HG02981 (cell line): ENCODE data around the gene DAZL.
"Not testable (repeated sequence)": the region's sequence is repeated elsewhere in the genome, so short reads cannot be mapped to it uniquely, and the experiment has no call there.

ENCODE experiments used
- ATAC-seq: cut with Tn5 transposase; IDR thresholded peaks from one replicate; pipeline ENCODE4 v1.9.1; 2021; ENCODE audit warnings: mild to moderate bottlenecking, moderate library complexity; ENCODE audit not compliant: unreplicated experiment

Gene DAZL

DNA sequence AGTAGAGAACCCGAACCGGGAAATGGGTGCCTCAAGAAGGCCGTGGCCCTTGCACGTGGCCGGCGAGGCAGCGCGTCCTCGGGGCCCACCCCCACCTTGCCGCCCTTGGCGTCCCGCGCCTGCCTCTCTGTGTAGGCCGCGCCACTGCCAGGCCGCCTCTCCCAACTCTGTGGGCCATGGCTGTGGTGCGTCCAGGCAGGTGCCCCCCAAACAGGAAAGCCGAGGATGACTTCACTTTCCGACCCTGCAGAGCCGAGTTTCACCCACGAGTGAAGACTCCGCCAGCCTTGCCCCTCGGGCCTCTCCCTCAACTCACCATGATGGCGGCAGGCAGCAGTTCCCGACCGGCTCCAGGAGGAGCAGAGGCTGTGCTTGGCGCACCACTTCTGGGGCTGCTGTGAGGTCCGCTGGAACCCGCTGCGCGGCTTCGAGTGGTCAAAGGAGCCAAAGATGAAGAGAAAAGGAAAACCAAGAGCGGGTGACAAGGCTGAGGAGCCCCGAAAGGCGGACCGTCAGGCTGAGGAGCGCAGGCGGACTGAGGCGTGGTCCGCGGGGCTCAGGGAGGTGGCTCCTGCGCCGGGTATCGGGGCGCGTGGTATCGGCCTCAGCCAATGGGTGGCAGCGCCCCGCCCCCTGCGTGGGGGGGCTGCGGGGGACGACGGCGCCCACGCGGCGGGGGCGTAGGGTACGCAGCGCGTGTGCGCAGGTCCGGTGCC, at the start of gene DAZL:
Gene DAZL, minus strand, starts transcription at position 537 of the 716 bp plus-strand sequence. Its CDS starts 218 bp downstream, at position 319.
- no peak for ATAC-seq

GRCh38 chr3:16654976-16655375, 49.8 kb upstream of the DAZL start:
- ATAC-seq = no peak

- ATAC-seq = no peak
Observed at GRCh38 chr3:16653712-16654111, 48.5 kb upstream of the DAZL start.

DNA sequence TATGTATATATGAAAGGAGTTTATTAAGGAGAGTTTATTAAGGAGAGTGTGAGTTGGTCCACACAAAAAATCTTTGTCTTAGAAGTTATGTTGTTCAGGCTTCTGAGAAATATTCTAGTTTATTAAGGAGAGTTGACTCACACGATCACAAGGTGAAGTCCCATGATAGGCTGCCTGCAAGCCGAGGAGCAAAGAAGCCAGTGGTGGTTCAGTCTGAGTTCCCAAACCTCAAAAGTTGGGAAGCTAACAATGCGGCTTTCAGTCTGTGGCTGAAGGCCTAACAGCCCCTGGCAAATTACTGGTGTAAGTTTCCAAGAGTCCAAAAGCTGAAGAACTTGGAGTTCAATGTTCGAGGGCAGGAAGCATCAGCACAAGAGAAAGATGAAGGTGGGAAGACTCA, 42.4 kb upstream of the DAZL start:
- no peak for ATAC-seq

GRCh38 chr3:16639806-16640205, 34.6 kb upstream of the DAZL start:
- ATAC-seq = no peak

DNA sequence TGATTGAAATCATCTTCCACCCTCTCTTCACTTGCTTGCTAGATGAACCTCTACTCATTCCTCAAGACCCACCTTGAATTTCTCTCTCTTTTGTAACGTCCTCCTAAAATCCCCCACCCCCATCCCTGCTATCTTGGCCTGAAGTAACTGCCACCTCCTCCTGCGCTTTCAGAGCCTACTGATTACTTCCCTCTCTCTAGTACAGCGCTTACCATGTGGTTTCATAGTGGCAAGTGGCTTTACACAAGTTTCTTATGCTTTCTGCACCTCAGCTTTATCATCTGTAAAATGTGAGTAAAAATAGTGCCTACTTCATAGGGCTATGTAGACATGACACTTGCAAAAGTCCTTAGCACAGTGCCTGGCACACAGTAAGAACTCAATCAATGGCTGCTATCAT, 28.7 kb upstream of the DAZL start:
- ATAC-seq = no peak

DNA sequence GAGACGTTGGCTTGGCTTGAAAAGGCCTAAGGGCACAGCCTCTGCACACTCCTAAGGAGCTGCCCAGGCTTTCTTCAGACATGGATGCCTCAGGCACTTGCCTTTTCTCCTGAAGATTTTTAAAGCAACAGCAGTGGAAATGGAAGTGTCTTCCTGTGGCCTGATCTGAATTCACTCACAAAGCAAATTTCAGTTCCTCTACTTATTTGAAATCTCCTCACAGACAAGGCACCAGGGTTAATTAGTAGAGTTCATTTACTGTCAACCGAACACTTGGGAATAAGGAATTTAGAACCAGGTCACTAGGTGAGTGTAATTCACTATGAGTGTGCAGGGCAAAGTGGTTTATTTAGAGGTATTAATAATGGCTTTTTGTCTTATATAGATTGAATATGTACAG, 27.2 kb upstream of the DAZL start:
- ATAC-seq = no peak

DNA sequence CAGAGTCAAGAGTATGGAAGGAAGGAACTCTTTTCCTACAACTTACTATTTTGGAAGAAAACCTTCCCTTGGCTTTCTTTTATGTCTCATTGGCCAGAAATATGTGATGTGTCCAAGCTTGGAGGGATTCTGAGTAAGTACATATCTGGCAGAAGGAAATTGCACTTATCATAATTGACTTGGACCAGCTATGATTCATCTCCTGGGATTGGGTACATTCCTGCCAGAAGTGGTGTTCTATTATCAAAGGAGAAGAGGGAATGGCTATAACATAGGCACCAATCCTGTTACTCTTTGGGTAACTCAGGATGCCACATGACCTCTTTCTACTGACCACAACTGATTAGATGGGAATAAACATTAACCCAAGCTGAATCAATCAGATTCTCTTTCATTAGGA, 13.5 kb upstream of the DAZL start:
- no peak for ATAC-seq

GRCh38 chr3:16617155-16617554, 11.9 kb upstream of the DAZL start:
- not testable (repeated sequence) for ATAC-seq

DNA sequence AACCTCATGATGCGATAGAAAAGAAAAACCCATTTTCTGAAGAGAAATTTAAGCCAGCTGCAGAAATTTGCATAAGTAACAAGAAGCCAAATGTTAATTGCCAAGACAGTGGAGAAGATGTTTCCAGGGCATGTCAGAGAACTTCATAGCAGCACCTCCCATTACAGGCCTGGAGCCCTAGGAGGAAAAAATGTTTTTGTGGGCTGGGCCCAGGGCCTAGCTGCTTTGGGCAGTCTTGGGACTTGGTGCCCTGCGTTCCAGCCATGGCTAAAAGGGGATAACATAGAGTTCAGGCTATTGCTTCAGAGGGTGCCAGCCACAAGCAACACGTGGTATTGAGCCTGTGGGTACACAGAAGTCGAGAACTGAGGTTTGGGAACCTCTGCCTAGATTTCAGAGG, 10.9 kb upstream of the DAZL start:
- no peak for ATAC-seq

GRCh38 chr3:16614033-16615031, 9.1 kb upstream of the DAZL start:
- no peak for ATAC-seq

DNA sequence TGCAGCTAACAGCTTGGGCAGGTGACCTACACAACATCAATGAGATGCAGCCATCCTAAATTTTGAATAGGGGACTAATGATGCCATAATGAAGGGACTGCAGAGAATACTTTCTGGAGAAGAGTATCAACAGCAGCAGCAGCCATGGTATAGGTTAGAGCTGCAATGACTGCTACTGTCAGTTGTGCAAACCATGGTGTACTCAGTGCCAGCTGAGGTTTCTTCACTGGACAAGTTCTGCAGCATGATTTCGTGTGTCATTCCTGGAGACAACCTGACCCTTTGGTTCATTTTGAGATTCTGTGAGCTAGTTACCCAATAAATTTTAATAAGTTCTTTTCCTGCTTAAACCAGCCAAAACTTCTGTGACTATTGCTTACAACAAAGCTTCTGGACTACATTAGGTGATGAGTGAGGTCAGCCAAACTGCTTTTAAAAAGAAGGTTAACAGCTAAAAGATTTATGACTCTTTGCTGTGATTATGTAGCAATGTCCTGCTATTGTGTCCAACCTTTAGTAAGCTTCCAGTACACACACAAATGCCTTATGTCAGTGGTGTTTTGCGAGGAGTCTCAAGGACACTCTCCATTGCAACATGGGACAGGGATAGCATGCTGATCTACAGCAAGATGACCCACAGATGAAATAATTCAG, 4.8 kb upstream of the DAZL start:
- no peak for ATAC-seq

GRCh38 chr3:16608816-16609215, 3.6 kb upstream of the DAZL start:
- ATAC-seq = no peak

GRCh38 chr3:16607718-16608117, 2.5 kb upstream of the DAZL start:
- ATAC-seq = no peak

DNA sequence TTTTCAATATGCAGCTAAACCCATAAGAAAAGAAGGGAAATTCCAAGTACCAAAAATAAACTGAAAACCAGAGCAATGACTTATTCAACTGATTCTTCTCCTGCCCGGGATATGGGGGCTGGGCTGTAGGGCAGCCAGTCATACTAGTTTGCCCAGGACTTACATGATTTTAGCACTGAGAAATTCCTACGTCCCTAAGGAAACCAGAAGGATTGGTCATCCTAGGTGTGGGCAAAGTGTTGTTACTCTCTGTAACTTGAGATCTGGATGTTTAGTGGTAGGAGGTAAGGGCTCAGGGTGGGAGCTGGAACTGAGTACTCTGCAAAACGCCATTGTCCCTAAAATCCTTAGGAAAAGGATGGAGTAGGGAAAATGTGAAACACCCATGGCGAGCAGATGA, 1.2 kb upstream of the DAZL start:
- ATAC-seq = no peak

DNA sequence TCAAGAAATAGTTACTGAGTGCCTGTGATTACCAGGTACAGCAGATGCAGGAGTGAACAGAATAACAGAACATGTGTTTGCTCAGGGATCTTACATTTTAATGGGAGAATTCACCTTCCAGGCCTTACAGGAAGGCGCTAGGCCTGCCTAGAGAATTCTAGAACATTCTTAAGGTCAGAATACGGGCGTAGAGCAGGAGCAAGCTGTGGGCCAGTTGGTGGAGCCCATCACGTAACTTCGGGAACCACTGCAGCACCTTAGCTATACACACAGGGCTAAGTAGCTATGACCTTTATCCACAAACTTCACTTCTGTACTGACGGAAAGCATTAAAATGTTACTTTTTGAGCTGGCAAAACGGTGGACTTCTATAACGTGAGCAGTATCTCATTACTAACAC, 743 bp upstream of the DAZL start:
- no peak for ATAC-seq

DNA sequence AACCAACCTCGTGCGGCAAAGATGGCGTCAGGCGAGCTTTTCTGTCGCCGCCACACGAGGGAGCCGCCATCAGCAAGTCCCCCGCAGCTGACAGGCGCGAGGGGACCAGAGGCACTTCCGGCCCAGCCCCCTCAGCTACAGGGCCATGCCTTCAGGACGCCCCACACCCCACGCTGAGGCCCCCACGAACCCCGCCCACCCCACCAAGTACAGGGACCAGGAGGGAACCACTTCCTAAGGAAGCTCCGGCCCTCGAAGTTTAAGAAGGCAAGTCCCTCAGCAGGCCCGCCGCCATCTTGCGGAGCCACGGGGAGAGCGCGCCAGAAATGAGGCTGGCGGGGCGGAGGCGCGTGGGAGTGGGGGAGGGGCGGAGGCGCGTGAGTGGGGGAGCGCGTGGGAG, 790 bp downstream of the DAZL start:
- no peak for ATAC-seq

GRCh38 chr3:16601537-16602005, 3.7 kb downstream of the DAZL start:
- ATAC-seq = no peak

DNA sequence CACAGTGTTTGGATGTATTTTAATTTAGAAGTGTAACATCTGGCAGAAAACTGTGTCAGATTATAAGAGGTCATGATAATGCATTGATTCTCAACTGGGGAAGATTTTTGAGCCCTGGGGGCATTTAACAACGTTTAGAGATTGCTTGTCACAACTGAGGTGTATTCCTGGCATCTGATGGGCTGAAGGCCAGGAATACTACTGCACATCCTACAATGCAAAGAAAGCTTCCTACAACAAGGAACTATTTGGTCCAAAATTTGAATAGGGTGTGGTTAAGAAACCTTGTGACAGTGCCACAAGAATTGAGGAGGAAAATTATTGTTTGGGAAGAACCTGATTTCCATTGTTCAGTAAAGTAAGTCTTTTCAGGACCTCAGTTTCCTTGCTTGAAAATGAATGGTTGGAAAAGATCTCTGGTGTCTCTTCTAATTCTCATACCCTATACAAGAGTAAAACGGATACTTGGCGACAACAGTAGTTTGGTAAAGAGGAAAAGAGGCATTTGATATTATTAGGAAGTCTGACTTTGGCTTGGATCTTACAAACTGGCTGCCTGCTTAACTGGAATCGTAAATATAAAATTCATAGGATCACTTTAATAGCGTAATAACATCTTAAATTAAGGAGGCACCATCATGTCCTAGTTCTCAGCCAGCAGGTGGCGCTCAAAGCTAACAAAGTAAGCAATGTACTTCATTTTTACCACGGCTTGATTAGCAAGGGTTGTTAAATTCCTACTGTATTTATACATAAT, 4.3 kb downstream of the DAZL start:
- ATAC-seq = no peak

DNA sequence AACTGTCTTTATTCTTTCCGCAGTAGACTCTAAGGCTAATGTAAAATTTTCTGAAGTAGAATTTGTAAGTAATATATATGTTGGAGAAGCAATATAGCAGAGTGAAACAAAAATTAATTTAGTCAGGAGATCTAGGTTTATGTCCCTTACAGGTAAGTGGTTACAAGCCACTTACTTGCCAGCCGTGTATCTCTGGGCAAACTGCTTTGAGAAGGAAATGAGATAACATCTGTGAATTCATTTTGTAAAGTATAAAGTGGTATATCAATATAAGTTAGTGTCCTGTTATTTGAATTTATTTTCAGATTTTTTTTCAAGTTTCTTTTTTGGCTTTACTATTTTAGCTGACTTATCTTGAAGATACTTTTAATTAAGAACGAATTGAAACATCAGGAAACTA, 5.5 kb downstream of the DAZL start:
- no peak for ATAC-seq
